Gastrocnemius medialis (tissue), 4 donors: Measurements from ENCODE around the gene GCK.

Source experiments
- POLR2A ChIP-seq, 2 donors: fragments of 450-650 bp; IDR thresholded peaks; one replicate each; pipeline ENCODE4 v1.6.1; 2017; ENCODE audit warnings: antibody characterized with exemption in 2 of 2, mild to moderate bottlenecking in 2 of 2, moderate library complexity in 2 of 2
- TF ChIP-seq, protein P1 (sequence below), 5 experiments: fragments of 450-650 bp in 3 of 5; fragments of 200-600 bp in 2 of 5; sonication (generic) in 2 of 5; IDR thresholded peaks in 4 of 5; conservative IDR thresholded peaks in 1 of 5; 1 replicate in 4 of 5; 2 replicates in 1 of 5; pipeline ENCODE4 v1.5.1; 2016 to 2019; ENCODE audit warnings: antibody characterized with exemption in 5 of 5, mild to moderate bottlenecking in 3 of 5, moderate library complexity in 3 of 5

DNA sequence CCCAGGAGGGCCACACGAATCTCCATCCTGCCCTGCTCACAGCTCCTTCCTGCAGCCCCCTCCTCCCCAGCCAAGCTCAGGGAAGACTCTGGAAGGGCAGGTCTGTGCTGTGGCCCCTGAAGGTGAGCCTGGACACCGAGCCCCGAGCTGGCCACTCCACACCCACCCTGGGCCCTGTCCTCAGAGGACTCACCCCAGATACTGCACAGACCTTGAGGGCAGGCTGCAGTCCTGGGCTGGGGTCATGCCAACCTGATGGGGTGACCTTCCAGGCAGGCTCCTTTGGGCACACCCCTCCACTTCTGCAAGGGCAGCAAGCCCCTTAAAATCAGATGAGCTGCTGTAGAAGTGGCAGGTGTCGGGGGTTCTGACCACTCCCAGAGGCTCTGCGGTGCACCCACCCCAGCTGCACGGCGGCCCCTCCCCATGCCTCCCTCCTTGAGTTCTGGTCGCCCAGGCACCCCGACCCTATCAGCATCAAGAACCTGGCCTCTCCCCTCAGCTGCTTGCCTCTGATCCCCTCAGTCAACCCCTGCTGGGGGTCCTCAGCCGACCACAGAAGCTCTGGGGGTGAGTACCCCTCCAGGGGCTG is 35.8 kb upstream of the GCK start:
- no peak for TF ChIP-seq POLR2A (IDR thresholded peaks at IDR 0.05)
- TF ChIP-seq, protein P1, sequence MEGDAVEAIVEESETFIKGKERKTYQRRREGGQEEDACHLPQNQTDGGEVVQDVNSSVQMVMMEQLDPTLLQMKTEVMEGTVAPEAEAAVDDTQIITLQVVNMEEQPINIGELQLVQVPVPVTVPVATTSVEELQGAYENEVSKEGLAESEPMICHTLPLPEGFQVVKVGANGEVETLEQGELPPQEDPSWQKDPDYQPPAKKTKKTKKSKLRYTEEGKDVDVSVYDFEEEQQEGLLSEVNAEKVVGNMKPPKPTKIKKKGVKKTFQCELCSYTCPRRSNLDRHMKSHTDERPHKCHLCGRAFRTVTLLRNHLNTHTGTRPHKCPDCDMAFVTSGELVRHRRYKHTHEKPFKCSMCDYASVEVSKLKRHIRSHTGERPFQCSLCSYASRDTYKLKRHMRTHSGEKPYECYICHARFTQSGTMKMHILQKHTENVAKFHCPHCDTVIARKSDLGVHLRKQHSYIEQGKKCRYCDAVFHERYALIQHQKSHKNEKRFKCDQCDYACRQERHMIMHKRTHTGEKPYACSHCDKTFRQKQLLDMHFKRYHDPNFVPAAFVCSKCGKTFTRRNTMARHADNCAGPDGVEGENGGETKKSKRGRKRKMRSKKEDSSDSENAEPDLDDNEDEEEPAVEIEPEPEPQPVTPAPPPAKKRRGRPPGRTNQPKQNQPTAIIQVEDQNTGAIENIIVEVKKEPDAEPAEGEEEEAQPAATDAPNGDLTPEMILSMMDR (IDR thresholded peaks at IDR 0.05 in 4 of 5, conservative IDR thresholded peaks at IDR 0.05 in 1 of 5), result no peak
